Measurements from ENCODE around the gene AEBP1.

- TF ChIP-seq CREM (CRISPR knock-in tag; IDR thresholded peaks at IDR 0.05), result no peak
- TF ChIP-seq STAT6 (CRISPR knock-in tag; conservative IDR thresholded peaks at IDR 0.05; ENCODE audit: low read depth), result no peak
- no peak for TF ChIP-seq PRDM15 (CRISPR knock-in tag; IDR thresholded peaks at IDR 0.05)
- no peak for TF ChIP-seq CTCF (IDR thresholded peaks at IDR 0.05)
- no peak for TF ChIP-seq MAX (CRISPR knock-in tag; IDR thresholded peaks at IDR 0.05)
- TF ChIP-seq USF2 (CRISPR knock-in tag; IDR thresholded peaks at IDR 0.05), result no peak
- no peak for TF ChIP-seq SOX15 (CRISPR knock-in tag; IDR thresholded peaks at IDR 0.05)
- no peak for TF ChIP-seq ELF4 (CRISPR knock-in tag; IDR thresholded peaks at IDR 0.05; ENCODE audit: low read depth)
- TF ChIP-seq SMAD4 (CRISPR knock-in tag; IDR thresholded peaks at IDR 0.05), result no peak
- no peak for TF ChIP-seq SP1 (CRISPR knock-in tag; conservative IDR thresholded peaks at IDR 0.05)
- TF ChIP-seq CREB1 (CRISPR knock-in tag; IDR thresholded peaks at IDR 0.05), result no peak
- TF ChIP-seq ZNF138 (CRISPR knock-in tag; conservative IDR thresholded peaks at IDR 0.05), result no peak
Measured at GRCh38 chr7:44060091-44060947, 43.8 kb upstream of the AEBP1 start.

Measured in WTC11 (cell line).